ENCODE data around the gene UGT1A1.

DNA sequence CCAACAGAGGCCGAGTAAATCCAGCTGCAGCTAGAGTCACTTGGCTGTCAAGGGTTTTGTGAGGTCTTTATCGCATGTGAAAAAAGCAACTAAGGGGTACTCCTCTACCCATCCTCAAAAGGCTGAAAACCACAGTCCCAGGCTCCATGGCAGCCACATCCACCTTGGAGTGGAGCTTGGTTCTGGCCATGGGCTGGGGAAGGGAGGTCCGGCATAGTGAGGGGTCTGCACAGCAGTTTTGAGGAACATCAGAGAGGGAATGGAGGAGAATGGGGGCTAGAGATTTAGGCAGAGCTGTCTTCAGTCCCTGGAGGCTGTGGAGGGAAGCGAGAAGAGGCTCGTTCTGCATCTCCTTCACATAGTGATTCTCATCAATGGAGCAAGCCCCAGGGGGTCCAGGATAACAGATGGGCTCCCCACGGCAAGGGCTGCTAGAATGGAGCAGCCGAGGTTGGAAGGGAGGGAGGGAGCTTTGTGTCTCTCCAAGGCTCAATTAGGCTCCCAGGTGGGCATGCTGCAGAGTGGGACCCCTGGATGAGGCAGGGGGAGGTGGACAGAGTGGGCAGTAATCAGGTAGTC, 39.1 kb downstream of the UGT1A1 start:
- TF ChIP-seq CTCF (IDR thresholded peaks at IDR 0.05) (no peak), ZFX (IDR thresholded peaks at IDR 0.05; ENCODE audit: borderline replicate concordance) (no peak)
